Breast epithelium (tissue), 4 donors: ENCODE data around the gene PCDH15. TPM values are rescaled to one million over a fixed set of nuclear protein-coding genes. Genes with fewer than 3 reads are reported as not detected.
"Not testable (repeated sequence)": the region's sequence is repeated elsewhere in the genome, so short reads cannot be mapped to it uniquely, and the experiment has no call there.

ENCODE experiments used
- DNase-seq, 2 donors: peaks; one replicate each; pipeline ENCODE4 v3.0.0-alpha.2; 2019; ENCODE audit warnings: low spot score in 2 of 2
- H3K27ac ChIP-seq, 2 donors: fragments of 200-600 bp; sonication (generic) in 1 of 2; one replicate each; pipeline ENCODE4 v1.5.1; 2016 to 2019; ENCODE audit warnings: mild to moderate bottlenecking in 1 of 2
- H3K27me3 ChIP-seq, 2 donors: fragments of 200-600 bp; sonication (generic) in 1 of 2; one replicate each; pipeline versions ENCODE4 v1.5.1 to v1.6.0; 2017 to 2019; ENCODE audit warnings: control low read depth in 1 of 2, mild to moderate bottlenecking in 1 of 2
- H3K36me3 ChIP-seq: fragments of 200-600 bp; one replicate; pipeline ENCODE4 v1.5.1; 2019
- H3K4me1 ChIP-seq, 2 donors: fragments of 200-600 bp; sonication (generic); one replicate each; pipeline ENCODE4 v1.5.1; 2016 to 2019; ENCODE audit warnings: control low read depth in 1 of 2
- H3K4me3 ChIP-seq, 3 donors: fragments of 200-600 bp; sonication (generic); 1 replicate in 2 of 3; 2 replicates in 1 of 3; pipeline ENCODE4 v1.5.1; 2016 to 2019; ENCODE audit warnings: mild to moderate bottlenecking in 3 of 3, moderate library complexity in 2 of 3
- H3K9me3 ChIP-seq, 2 donors: fragments of 200-600 bp; sonication (generic) in 1 of 2; one replicate each; pipeline ENCODE4 v1.5.1; 2016 to 2019; ENCODE audit warnings: control low read depth in 1 of 2
- POLR2A ChIP-seq: fragments of 450-650 bp; IDR thresholded peaks from one replicate; pipeline ENCODE4 v1.6.1; 2016; ENCODE audit warnings: antibody characterized with exemption, mild to moderate bottlenecking, moderate library complexity
- POLR2AphosphoS5 ChIP-seq, 3 donors: sonication (generic); formaldehyde crosslinking; IDR thresholded peaks; one replicate each; pipeline ENCODE4 v1.6.1; 2017; ENCODE audit warnings: antibody characterized with exemption in 3 of 3
- intact Hi-C: fragments of 100-400 bp; cut with DNase I; formaldehyde crosslinking; loops from one replicate; pipeline ENCODE4 v1.15.1; 2023; ENCODE audit warnings: low total_unique reads
- total RNA-seq, 3 donors: library from RNA; depleted of rRNA; stranded (reverse); fragments of >200 nt; gene quantifications; one replicate each; pipeline ENCODE4 v1.1.0, GENCODE V29; 2016
- TF ChIP-seq, protein P1 (sequence below), 3 donors: fragments of 450-650 bp; IDR thresholded peaks; one replicate each; pipeline ENCODE4 v1.5.1; 2016 to 2017; ENCODE audit warnings: antibody characterized with exemption in 3 of 3, mild to moderate bottlenecking in 3 of 3, moderate library complexity in 3 of 3

The PCDH15 gene
- total RNA-seq, 3 donors from 2014 or later: not detected

DNA sequence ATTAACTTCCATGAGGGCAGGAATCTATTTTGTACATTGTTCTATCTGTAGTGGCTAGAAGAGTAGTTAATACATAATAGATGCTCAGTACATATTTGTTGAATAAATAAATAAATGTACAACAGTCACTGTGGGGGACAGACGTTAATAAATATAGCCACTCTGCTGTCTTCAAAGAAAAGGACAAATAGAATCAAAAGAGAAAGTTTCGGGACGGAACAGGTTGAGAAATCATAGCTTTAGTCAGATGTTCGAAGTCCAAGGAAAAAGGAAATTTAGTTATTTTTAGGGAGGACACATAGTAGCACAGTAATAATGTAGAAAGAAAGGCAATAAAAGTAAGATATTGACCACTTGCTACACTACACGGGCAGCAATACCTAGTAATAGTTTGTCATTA, 861.4 kb downstream of the PCDH15 start:
- no peaks in the 10 kb centered on the region for H3K9me3 ChIP-seq
- no peaks in the 10 kb centered on the region for H3K36me3 ChIP-seq
- no peaks in the 10 kb centered on the region for H3K27me3 ChIP-seq
- DNase-seq: no peak
- intact Hi-C loops: no loop called here
- TF ChIP-seq POLR2A (no peak), POLR2AphosphoS5 (IDR thresholded peaks at IDR 0.05) (no peak)
- TF ChIP-seq, protein P1, sequence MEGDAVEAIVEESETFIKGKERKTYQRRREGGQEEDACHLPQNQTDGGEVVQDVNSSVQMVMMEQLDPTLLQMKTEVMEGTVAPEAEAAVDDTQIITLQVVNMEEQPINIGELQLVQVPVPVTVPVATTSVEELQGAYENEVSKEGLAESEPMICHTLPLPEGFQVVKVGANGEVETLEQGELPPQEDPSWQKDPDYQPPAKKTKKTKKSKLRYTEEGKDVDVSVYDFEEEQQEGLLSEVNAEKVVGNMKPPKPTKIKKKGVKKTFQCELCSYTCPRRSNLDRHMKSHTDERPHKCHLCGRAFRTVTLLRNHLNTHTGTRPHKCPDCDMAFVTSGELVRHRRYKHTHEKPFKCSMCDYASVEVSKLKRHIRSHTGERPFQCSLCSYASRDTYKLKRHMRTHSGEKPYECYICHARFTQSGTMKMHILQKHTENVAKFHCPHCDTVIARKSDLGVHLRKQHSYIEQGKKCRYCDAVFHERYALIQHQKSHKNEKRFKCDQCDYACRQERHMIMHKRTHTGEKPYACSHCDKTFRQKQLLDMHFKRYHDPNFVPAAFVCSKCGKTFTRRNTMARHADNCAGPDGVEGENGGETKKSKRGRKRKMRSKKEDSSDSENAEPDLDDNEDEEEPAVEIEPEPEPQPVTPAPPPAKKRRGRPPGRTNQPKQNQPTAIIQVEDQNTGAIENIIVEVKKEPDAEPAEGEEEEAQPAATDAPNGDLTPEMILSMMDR (IDR thresholded peaks at IDR 0.05): no peak
- no peaks in the 10 kb centered on the region for H3K4me1 ChIP-seq
- no peak overlapping the region for H3K27ac ChIP-seq
- no peak overlapping the region for H3K4me3 ChIP-seq

DNA sequence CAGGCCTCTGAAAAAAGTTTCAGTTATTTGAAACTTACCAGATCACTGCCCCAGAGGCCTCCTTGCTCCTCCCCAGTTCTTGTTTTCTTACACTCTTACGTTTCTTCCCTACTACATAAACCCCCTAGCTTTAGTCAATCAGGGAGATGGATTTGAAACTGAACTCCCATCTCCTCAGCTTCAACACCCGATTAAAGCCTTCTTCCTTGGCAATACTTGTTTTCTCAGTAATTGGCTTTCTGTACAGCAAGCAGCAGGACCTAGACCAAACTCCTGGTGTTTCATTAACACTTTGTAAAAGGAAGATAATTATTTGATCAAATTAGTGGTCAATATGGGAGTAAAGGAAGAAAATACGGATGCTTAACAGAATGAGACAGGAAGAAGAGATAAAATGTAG, 870.4 kb downstream of the PCDH15 start:
- no peak for DNase-seq
- Histone ChIP-seq H3K27me3 (no peaks in the 10 kb centered on the region), H3K27ac (no peak overlapping the region), H3K36me3 (no peaks in the 10 kb centered on the region), H3K4me3 (no peak overlapping the region), H3K9me3 (no peaks in the 10 kb centered on the region), H3K4me1 (no peaks in the 10 kb centered on the region)
- intact Hi-C loops: no loop called here
- TF ChIP-seq, protein P1 (IDR thresholded peaks at IDR 0.05): no peak
- TF ChIP-seq POLR2AphosphoS5 (IDR thresholded peaks at IDR 0.05) (no peak), POLR2A (no peak)

DNA sequence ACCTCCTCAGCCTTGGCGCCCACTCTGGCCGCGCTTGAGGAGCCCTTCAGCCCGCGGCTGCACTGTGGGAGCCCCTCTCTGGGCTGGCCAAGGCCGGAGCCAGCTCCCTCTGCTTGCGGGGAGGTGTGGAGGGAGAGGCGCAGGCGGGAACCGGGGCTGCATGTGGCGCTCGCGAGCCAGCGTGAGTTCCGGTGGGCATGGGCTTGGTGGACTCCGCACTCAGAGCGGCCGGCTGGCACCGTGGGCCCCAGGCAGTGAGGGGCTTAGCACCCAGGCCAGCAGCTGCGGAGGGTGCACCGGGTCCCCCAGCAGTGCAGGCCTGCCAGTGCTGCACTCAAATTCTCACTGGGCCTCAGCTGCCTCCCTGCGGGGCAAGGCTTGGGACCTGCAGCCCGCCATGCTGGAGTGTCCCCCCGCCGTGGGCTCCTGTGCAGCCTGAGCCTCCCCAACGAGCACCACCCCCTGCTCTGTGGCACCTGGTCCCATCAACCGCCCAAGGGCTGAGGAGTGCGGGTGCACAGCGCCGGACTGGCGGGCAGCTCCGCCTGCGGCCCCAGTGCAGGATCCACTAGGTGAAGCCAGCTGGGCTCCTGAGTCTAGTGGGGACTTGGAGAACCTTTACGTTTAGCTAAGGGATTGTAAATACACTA, 876.9 kb downstream of the PCDH15 start:
- intact Hi-C loops, H3K27ac ChIP-seq, H3K27me3 ChIP-seq, H3K36me3 ChIP-seq, H3K4me3 ChIP-seq, H3K4me1 ChIP-seq, H3K9me3 ChIP-seq, DNase-seq: not testable (repeated sequence)

DNA sequence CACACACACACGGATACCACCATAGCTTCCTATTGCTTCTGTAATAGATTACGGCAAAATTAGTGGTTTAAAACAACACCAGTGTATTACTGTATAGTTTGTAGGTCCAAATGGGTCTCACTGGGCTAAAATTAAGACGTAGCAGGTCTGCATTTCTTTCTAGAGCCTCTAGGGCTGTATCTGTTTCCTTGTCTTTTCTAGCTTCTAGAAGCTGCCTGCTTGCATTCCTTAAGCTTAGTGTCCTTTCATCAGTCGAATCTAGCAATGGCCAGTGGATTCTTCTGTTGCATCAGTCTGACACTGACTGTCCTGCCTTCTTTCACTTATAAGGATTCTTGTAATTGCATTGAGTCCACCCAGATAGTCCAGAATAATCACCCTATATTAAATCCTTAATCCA, 882.3 kb downstream of the PCDH15 start:
- Histone ChIP-seq H3K9me3 (peaks cover 0 to 4% of the 10 kb centered on the region in 2 donors), H3K4me1 (no peaks in the 10 kb centered on the region), H3K4me3 (no peak overlapping the region), H3K27ac (no peak overlapping the region), H3K27me3 (no peaks in the 10 kb centered on the region), H3K36me3 (no peaks in the 10 kb centered on the region)
- intact Hi-C loops: no loop called here
- TF ChIP-seq, protein P1 (IDR thresholded peaks at IDR 0.05): no peak
- TF ChIP-seq POLR2AphosphoS5 (IDR thresholded peaks at IDR 0.05) (no peak), POLR2A (no peak)
- no peak for DNase-seq

DNA sequence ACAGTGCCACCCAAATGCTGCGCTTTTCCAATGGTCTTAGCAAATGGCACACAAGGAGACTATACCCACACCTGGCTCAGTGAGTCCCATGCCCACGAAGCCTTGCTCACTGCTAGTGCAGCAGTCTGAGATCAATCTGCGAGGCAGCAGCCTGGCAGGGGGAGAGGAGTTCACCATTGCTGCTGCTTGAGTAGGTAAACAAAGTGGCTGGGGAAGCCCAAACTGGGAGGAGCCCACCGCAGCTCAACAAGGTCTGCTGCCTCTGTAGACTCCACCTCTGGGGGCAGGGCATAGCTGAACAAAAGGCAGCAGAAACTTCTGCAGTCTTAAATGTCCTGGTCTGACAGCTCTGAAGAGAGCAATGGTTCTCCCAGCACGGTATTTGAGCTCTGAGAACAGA, 891.2 kb downstream of the PCDH15 start:
- Histone ChIP-seq H3K36me3 (no peaks in the 10 kb centered on the region), H3K9me3 (peaks cover 0 to 4% of the 10 kb centered on the region in 2 donors), H3K27me3 (no peaks in the 10 kb centered on the region), H3K4me1 (no peaks in the 10 kb centered on the region), H3K27ac (no peak overlapping the region), H3K4me3 (no peak overlapping the region)
- no peak for DNase-seq
- TF ChIP-seq POLR2A (no peak), POLR2AphosphoS5 (IDR thresholded peaks at IDR 0.05) (no peak)
- TF ChIP-seq, protein P1 (IDR thresholded peaks at IDR 0.05): no peak
- intact Hi-C loops: no loop called here
